NT2/D1 (cell line): Measurements from ENCODE around the gene HRH4.

Source experiments
- DNase-seq: peaks from one replicate; pipeline ENCODE4 v3.0.0-alpha.2; 2011; ENCODE audit warnings: low read depth, low spot score
- H3K27me3 ChIP-seq: 2 replicates; pipeline ENCODE4 v1.6.0; 2011; ENCODE audit warnings: mild to moderate bottlenecking; ENCODE audit not compliant: insufficient read length, insufficient read depth
- H3K36me3 ChIP-seq: 2 replicates; pipeline ENCODE4 v1.6.1; 2011; ENCODE audit warnings: mild to moderate bottlenecking, low read length, mixed read lengths; ENCODE audit not compliant: insufficient read depth, insufficient read length
- H3K4me1 ChIP-seq: 2 replicates; pipeline ENCODE4 v1.5.1; 2011; ENCODE audit not compliant: insufficient read depth, insufficient read length
- H3K4me3 ChIP-seq: 2 replicates; pipeline ENCODE4 v1.5.1; 2011; ENCODE audit warnings: low read depth; ENCODE audit not compliant: insufficient read length
- H3K9ac ChIP-seq: 2 replicates; pipeline ENCODE4 v1.6.0; 2011; ENCODE audit warnings: low read depth; ENCODE audit not compliant: insufficient read length
- H3K9me3 ChIP-seq: 2 replicates; pipeline ENCODE4 v1.5.1; 2011; ENCODE audit warnings: mild to moderate bottlenecking, low read length; ENCODE audit not compliant: insufficient read depth
- SUZ12 ChIP-seq: IDR thresholded peaks from 2 replicates; pipeline ENCODE4 v1.6.1; 2011; ENCODE audit not compliant: insufficient read length, insufficient read depth; ENCODE audit errors: extremely low read depth
- YY1 ChIP-seq: IDR thresholded peaks from 2 replicates; pipeline ENCODE4 v1.6.1; 2011; ENCODE audit not compliant: insufficient read length, insufficient read depth
- ZNF274 ChIP-seq: IDR thresholded peaks from 2 replicates; pipeline ENCODE4 v1.6.1; 2011; ENCODE audit warnings: mild to moderate bottlenecking, low read depth, low read length

The HRH4 gene

GRCh38 chr18:24494586-24494985 lies 34.1 kb downstream of the HRH4 start:
- H3K4me1 ChIP-seq = no peaks in the 10 kb centered on the region
- H3K9me3 ChIP-seq = no peaks in the 10 kb centered on the region
- TF ChIP-seq YY1 (no peak), SUZ12 (no peak), ZNF274 (no peak)
- H3K4me3 ChIP-seq = no peak overlapping the region
- H3K27me3 ChIP-seq = no peaks in the 10 kb centered on the region
- H3K36me3 ChIP-seq = no peaks in the 10 kb centered on the region
- H3K9ac ChIP-seq = no peak overlapping the region
- no peak for DNase-seq

DNA sequence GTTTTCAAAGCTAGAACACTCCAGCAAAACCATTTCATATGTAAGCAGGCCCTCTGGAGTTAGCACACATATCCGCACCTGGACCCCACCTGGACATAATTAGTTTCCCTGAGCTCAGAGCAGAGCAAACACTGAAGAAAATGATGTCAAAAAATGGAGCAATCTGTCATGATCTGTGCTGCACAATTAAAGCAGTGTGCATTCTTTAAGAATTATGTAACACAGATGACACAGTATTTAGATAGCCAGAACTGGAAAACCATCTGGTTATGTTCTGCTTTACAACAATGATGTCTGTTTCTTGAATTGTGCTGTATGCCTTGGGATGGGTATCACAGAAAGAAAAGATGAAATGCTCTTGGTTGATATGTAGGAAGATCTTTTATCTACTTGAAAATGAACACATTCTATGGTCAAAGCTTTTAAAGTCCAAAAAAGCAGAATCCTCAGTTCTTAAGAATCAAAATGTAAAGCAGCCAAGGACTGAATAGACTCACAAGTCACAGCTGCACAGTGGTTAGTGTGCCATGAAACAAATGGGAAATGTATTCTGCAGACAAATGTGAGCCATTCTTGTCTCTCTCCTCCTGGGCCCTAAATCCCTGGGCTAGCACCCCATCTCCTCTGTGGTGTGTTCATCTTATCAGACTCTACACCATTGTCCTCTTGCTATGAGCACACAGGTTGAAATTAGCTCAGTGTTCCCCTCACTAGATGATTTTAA lies 36.8 kb downstream of the HRH4 start:
- Histone ChIP-seq H3K4me3 (no peak overlapping the region), H3K4me1 (no peaks in the 10 kb centered on the region), H3K27me3 (no peaks in the 10 kb centered on the region), H3K9ac (no peak overlapping the region), H3K9me3 (no peaks in the 10 kb centered on the region), H3K36me3 (no peaks in the 10 kb centered on the region)
- no peak for DNase-seq
- TF ChIP-seq ZNF274 (no peak), SUZ12 (no peak), YY1 (no peak)

GRCh38 chr18:24499814-24500213 lies 39.4 kb downstream of the HRH4 start:
- Histone ChIP-seq H3K4me1 (no peaks in the 10 kb centered on the region), H3K27me3 (no peaks in the 10 kb centered on the region), H3K36me3 (no peaks in the 10 kb centered on the region), H3K9ac (no peak overlapping the region), H3K4me3 (no peak overlapping the region), H3K9me3 (no peaks in the 10 kb centered on the region)
- no peak for DNase-seq
- no peak for TF ChIP-seq SUZ12
- TF ChIP-seq ZNF274 = no peak
- TF ChIP-seq YY1 = no peak

DNA sequence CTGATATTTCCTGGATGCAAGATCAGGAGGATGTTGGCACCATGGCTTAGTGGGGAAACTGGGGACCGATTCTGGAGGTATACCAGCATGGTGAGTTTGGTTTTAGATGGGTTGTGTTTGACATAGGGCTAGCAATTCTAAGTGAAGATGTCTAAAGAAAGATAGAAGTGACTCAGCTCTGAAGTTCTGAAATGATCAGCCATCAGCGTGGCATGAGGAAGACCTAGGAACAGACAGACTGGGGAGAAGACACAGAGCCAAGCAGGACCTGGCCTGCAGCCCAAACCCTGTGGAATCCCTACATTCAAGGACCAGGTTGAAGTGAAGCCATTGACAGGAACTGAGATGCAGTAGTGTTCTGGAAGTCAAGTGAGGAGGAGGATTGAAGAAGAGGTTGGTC lies 39.8 kb downstream of the HRH4 start:
- no peak for TF ChIP-seq SUZ12
- no peak for TF ChIP-seq YY1
- TF ChIP-seq ZNF274 = no peak
- H3K9me3 ChIP-seq = no peaks in the 10 kb centered on the region
- no peak overlapping the region for H3K4me3 ChIP-seq
- no peak for DNase-seq
- H3K4me1 ChIP-seq = no peaks in the 10 kb centered on the region
- no peaks in the 10 kb centered on the region for H3K27me3 ChIP-seq
- H3K36me3 ChIP-seq = no peaks in the 10 kb centered on the region
- H3K9ac ChIP-seq = no peak overlapping the region

DNA sequence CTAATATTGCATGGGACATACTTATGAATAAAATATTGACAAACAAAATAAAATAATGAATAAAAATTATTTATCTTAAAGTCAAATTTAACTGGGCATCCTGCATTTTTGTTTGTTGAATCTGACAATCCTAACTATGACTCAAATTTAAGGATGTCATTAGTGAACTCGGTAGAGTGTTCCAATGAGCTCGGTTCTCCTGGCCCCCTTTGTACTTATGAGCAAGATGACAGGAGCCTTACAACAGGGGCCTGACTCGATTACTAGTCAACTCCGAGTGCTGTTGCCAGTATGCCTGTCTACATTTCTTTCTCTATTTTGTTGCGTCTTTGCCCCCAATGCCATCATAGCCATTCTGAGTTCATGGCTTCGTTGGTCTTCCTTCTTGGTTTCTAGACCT lies 40.3 kb downstream of the HRH4 start:
- TF ChIP-seq ZNF274 (no peak), SUZ12 (no peak), YY1 (no peak)
- Histone ChIP-seq H3K4me1 (no peaks in the 10 kb centered on the region), H3K27me3 (no peaks in the 10 kb centered on the region), H3K4me3 (no peak overlapping the region), H3K9ac (no peak overlapping the region), H3K9me3 (no peaks in the 10 kb centered on the region), H3K36me3 (no peaks in the 10 kb centered on the region)
- no peak for DNase-seq

- no peak for DNase-seq
- no peak for TF ChIP-seq YY1
- no peak for TF ChIP-seq ZNF274
- TF ChIP-seq SUZ12 = no peak
- H3K27me3 ChIP-seq = no peaks in the 10 kb centered on the region
- H3K4me1 ChIP-seq = no peaks in the 10 kb centered on the region
- no peak overlapping the region for H3K9ac ChIP-seq
- no peaks in the 10 kb centered on the region for H3K36me3 ChIP-seq
- no peak overlapping the region for H3K4me3 ChIP-seq
- no peaks in the 10 kb centered on the region for H3K9me3 ChIP-seq
Measured at GRCh38 chr18:24502667-24503523, 42.5 kb downstream of the HRH4 start.

DNA sequence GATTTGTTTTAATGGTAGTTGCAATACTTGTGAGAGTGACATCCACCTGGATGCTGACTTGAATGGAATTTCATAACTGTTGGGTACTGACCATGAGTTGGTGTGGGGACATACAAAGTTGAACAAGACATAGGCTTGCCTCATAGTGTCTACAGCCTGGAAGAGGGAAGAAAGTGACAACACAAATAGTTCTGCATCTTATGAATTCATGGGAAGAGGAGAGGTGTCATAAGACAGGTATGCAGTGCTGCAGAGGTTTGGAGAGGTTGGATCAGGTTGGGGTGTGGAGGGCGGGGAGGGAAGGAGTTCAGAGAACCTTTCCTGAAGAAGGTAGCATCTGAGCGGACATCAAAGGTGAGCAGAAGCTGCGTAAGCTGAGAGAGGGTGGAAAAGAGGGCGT lies 44.0 kb downstream of the HRH4 start:
- no peak overlapping the region for H3K4me3 ChIP-seq
- TF ChIP-seq SUZ12 = no peak
- no peak for TF ChIP-seq ZNF274
- TF ChIP-seq YY1 = no peak

More for the DNA sequence above, 44.0 kb downstream of the HRH4 start:
- no peak for DNase-seq
- Histone ChIP-seq H3K27me3 (no peaks in the 10 kb centered on the region), H3K9ac (no peak overlapping the region), H3K36me3 (no peaks in the 10 kb centered on the region), H3K4me1 (no peaks in the 10 kb centered on the region), H3K9me3 (no peaks in the 10 kb centered on the region)
